Activated CD4-positive, alpha-beta T cell treated with anti-CD3 and anti-CD28 coated beads for 48 hours (primary cell): ENCODE measurements around the gene NCR2.

ENCODE experiments used
- DNase-seq: peaks from one replicate; pipeline ENCODE4 v3.0.0-alpha.2; 2020

Gene NCR2

DNA sequence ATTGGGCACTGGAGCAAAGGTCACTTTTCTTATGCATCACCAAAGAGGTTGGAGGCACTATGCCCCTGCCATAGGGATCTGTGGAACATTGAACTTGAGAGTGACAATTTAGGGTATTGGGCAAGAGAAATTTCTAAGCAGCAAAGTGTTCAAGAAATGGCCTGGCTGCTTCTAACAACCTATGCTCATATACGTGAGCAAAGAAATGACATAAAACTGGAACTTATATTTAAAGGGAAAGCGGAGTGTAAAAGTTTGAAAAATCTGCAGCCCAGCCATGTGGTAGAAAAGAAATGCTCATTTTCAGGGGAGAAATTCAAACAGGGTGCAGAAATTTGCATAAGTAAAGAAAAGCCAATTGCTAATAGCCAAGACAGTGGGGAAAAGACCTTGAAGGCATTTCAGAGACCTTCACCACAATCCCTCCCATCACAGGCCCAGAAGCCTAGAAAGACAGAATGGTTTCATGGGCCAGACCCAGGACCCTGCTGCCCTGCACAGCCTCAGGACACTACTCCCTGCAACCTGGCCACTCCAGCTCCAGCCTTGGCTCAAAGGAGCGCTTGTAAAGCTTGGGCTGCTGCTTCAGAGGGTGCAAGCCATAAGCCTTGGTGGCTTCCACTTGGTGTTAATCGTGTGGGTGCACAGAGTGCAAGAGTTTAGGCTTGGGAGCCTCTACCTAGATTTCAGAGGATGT lies 24.4 kb downstream of the NCR2 start:
- no peak for DNase-seq

DNA sequence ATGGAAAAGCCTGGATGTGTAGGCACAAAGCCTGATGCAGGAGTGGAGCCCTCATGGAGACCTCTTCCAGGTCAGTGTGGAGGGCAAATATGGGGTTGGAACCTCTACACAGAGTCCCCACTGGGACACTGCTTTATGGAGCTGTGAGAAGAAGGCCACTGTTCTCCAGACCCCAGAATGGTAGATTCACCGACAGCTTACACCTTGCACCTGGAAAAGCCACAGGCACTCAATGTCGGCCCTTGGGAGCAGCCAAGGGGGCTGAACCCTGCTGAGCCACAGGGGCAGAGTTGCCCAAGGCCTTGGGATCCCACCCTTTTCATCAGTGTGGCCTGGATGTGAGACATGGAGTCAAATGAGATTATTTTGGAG lies 24.9 kb downstream of the NCR2 start:
- DNase-seq = no peak

DNA sequence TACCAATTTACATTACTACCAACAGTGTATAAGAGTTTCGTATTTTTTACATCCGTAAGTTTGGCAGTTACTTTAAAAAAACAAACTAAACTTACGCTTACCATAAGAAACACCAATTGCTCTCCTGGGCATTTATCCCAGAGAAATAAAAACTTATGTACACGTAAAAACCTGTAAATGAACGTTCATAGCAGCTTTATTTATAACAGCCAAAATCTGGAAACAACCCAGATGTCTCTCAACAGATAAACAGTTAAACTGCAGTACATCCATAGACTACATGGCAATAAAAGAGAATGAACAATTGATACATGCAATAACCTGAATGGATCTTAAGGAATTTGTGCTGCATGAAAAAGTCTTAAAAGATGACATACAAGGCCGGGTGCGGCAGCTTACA lies 30.7 kb downstream of the NCR2 start:
- no peak for DNase-seq

DNA sequence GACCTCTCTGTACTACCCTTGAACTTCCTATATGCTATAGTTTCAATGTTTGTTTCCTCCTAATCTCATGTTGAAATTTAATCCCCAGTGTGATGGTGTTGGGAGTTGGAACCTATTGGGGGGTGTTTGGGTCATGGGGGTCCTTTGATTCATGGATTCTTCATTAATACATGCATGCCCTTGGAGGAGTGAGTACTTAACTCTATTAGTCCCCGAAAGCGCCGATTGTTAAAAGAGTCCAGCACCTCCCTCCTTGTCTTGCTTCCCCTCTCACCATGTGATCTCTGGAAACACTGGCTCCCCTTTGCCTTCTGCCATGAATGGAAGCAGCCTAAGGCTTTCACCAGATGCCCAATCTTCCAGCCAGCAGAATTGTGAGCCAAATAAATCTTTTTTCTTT lies 31.7 kb downstream of the NCR2 start:
- no peak for DNase-seq

DNA sequence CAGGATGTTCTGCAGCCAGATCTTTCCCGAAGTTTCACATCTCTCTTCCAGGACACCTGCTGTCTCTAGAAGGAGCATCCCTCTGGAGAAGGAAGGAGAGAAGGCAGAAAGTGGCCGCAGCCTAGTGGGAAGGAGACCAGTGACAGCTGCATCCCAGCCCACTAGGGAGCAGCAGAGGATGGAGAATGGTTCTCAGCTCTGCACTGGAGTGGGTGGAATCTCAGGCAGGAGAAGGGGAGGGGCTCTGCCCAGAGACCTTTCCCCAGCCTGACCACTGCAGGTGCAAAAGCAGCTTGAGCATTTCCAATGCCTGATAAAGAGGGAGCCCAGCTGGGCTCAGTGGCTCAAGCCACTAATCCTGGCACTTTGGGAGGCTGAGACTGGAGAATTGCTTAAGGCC lies 32.3 kb downstream of the NCR2 start:
- no peak for DNase-seq

DNA sequence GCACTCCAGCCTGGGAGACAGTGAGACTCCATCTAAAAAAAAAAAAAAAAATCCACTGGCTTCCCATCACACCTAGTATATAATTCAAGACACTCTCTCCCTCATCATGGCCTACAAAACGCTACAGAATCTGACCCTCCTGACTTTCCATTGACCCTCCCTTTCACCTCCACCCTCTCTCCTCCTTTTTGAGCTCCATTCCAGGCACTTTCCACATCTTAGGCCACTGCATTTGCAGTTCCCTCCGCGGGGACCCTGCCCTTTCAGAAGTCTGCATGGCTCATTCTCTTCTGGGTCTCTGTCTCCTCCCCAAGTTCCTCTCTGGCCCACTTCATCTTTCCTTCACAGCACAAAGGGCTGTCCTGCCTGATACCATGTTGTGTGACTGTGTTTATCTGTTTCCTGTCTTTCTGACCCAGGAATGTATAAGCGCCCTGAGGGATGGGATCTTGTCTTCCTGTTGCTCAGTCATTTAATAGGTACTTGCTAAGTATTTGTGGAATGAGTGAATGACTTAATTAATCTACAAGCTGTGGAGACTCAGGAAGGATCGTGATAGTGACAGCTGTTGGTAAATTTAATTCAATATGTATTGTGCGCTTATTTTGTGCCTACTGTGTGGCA lies 35.2 kb downstream of the NCR2 start:
- DNase-seq = no peak

DNA sequence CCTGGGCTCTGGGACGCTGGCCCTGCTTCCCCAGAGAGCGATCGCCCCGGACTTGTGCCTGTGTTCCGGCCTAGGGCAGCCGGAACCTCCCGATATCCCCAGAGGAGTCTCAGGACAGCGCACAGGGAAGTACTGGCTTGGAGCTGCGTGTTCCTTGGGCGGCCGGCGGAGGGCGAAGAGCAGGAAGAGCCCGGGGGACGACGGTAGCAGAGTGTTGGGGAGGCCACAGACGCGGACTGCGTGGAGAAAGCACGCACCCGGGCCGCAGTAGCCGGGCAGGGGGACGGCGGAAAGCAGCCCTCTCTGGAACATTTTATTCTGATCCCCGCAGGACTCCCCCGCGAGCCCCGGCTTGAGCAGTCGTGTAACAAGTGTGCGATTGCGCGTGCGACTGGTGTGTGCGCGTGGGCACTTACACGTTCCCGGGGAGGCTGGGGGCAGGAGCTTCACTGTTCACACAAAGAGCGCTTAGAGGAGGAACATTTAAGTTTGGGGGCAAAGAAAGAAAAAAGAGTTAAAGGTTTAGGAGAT lies 36.1 kb downstream of the NCR2 start:
- no peak for DNase-seq

DNA sequence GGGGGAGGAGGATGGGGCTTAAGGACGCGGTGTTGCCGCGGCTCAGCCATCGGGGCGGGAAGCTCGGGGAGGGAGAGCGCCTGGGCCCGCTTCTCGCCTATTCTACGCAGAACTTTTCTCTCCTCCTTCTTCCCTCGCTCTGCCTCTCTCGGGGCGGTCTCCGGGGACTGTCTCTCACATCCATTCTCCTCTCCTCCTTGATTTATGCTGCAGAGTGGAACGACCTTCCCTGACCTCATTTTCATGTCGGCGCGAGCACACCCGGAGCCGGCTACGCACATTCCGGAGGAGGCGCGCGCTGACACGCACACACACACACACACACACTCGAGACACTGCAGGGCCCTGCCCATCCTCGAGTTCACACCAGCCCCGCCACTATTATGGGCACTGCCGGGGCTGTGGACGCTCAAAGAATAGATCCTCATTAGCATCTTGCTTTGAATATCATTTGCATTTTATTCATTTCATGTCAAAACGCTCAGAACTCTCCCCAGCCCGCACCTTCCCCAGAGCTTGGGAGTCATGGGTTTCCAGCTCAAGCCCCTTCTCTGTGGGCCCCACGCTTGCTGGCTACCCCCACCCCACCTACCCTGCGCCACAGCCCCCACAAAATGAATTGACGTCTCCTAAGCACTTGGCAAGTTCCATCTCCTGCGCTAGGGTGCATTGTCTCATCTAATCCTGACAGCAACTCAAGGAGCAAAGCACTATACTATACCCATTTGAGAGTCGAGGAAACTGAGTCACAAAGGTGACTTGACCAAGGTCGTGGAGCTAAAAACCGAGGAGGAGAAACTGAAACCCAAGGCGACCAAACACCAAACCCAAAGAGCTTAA lies 36.8 kb downstream of the NCR2 start:
- DNase-seq = peak; percentile 26

DNA sequence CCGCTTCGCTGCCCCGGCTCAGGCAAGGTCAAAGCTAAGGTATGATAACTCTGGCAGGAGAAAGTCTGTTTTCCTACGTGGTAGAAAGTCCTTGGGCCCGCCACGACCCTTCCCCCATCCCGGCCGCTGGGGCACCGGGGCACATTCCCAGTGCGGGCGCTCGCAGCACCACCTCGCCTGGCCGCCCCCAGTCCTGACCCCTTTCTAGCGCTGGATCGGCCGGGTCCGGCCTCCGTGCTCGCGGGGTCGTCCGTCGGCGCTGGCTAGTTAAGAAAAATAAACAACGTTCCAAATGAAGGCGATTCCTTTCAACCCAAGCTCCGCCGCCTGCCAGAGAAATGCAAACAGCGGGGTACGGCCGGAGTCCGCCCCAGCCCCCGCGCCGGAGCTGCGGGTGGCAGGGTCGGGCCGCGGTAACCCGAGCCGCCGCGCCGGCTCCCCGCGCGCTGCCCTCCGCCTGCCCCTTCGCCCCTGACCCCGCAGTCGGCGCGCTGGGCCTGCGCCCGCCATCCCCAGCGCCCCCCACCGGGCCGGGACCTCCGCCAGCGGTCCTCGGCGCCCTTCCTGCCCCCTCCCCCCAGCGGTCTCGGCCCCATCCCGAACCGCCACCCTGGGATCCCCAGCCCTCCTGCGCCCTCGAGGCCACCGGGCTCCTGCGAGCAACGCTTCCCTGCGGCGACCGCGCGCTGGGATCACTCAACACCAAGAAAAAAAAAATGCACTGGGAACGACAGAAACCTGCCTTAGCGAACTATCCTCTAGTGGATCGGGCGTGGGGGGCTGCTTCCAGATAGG lies 37.6 kb downstream of the NCR2 start:
- DNase-seq = no peak

DNA sequence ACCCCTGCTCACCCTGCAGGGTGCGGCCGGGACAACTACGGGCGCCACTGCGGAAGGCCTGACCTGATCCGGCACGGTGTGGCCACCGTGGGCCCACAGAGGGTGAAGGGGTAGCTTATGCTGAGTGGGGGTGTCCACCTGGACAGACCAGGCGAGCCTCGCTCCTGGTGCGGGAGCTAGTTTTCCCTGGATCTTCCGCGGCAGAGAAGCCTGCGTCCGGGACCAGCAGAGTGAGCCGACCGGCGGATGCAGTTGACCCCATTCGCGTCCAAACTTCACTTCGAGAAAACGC lies 38.2 kb downstream of the NCR2 start:
- no peak for DNase-seq

DNA sequence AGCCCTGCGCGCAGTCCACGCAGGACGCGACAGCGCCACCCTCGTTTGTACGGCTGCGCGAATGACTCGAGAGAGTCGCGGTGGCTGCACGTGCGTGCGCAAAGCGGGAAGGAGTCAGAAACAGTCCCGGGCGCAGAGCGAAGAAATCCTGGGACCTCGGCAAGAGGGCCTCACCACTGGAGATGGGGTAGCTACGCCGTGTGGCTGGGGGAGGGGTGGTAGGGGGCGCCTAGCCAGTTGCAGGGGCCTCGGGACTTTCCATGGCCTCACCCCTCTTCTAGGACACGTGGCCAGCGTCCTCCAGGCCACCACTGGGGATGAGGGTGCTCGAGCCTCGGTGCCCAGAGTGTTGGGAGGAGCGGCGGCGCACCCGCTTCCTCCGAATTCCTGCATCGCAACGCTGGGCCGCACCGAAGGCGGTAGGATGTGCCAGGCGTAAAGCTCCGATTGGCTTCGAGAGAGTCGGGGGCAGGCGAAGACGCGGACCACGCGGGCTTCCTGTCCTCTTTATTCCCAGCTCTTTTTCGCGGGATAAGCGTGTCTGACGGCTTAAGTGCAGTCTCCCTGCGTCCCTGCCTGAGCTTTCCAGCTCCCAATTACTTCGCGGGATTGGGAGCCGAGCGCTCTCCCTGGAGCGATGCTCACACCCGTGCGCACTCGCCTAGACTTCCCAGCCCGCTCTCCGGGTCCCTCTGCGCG lies 38.7 kb downstream of the NCR2 start:
- DNase-seq = no peak

DNA sequence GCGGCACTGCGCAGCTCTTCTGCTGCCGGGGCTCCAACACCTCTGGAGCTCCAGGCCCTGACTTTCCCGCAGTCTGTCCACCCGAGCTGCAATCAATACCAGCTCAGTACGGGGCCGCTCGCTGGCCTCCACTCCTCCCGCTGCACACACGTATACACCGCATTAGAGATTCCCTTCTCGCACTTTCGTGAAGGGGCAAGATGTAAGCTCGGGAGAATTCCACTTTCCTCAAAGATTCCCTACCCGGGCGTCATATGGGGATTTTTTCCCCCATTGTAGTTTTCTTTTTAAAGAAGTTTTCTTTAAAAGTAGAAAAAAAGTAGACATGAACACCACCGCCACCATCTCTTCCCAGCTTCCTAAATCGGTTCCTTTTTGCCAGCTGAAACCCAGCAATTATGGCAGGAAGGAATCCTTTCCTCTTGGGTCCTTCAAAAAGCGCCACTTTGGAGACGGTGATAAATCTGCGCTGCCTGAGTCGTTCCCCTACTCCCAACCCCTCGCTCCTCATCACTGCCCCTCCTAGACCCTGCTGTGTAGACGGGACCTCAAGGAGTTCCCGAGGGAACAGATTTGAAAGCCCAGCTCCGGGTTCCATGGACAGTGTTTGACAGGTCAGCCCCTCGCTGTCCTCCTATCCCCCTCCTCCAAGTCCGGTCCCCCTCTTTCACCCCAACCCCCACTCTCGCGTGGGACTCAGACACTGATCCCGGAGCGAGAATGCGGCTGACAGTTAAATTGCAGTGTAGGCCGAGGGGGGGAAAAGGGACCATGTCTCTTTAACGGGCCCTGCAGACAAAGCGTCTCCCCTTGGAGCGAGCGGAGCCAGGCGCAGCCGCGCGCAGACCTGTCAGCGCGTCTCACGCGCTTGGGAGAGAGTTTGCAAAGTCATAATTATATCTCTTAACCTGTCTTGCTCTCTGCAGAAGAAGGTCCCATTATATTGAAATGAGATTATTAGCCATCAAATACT lies 39.5 kb downstream of the NCR2 start:
- no peak for DNase-seq

DNA sequence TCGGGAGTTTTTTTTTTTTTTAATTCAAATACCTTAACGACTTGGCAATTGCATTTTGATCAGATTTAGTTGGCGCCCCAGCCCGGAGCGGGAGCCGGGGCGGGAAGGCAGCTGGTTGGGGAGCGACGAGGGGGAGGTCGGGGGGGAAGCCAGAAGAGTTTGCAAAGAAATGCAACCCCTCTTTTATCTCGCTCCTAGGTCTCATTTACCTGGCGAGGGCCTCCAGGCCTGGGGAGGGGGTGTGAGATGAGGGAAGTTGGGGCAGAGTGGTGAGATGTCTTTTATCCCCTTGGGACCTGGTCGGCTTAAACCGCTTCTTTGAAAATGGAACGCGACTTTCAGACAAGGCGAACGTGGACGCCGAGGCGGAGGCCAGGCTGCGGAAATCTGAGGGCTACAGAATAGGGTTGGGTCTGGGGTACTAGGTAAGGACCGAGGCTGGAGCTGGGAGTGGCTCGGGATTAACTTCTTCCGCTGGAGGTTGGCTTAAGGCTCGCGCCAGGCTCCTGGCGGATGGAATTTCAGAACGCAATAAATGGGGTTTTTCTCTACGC lies 40.3 kb downstream of the NCR2 start:
- DNase-seq = no peak

DNA sequence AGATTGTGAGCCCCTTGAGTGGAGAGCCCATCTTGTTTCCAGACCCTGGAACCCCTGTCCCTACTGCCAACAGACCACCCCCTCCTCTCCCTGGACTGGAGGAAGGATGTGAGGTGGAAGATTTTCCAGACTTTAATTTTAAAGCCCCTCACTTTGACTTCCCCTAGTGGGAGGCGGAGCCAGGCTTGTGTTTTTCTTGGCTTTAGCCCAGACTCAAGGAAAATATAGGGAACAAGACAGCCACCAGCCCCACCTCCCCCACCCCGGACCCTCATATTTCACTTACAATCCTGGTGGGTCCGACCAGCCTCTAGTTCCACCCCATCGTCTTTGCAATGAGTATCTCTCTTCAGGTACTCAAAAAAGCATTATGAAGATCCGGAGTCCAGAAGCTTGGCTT lies 40.8 kb downstream of the NCR2 start:
- DNase-seq = no peak

DNA sequence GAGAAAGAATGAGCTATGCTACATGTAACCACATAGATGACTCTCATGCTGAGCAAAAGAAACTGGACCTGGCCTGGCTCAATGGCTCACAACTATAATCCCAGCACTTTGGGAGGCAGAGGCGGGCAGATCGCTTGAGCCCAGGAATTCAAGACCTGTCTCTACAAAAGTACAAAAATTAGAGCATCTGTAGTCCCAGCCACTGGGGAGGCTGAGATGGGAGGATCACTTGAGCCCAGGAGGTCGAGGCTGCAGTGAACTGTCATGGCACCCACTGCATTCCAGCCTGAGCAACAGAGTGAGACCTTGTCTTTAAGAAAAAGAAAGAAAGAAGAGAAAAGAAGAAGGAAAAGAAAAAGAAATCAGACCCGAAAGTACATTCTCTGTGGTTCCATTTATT lies 41.7 kb downstream of the NCR2 start:
- DNase-seq = no peak

DNA sequence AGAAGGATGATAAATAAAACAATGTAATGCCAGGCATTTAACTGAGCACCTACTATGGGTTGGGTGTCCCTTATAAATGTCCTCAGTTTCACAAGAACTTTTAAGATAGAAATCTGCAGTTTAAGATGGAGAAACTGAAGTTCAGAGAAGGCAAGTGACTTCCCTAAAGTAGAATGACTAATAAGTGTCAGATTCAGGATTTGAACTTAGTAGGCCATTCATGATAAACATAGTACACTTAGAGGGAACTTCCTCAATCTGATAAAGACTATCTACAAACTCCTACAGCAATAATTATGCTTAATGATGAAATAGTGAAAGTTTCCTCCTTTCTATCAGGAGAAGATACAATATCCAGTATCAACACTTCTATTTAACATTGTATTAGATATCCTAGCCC lies 43.9 kb downstream of the NCR2 start:
- no peak for DNase-seq

DNA sequence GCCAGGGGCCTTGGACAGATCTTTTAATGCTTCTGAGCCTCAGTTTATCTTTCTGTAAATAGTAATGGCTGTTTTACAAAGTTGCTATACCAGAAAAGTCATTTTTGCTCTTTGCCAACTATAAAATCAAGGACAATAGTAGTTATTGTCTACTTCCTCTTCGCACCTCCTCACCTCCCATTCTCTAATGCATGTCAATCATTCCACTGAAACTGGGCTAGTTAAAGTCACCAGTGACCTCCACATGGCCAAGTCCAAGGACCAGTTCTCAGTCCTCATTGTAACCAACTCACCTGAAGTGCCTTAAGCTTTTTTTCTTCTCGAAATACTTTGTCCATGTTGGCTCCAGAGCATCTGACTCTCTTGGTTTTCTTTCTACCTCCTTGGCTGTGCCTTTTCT lies 51.2 kb downstream of the NCR2 start:
- DNase-seq = no peak

DNA sequence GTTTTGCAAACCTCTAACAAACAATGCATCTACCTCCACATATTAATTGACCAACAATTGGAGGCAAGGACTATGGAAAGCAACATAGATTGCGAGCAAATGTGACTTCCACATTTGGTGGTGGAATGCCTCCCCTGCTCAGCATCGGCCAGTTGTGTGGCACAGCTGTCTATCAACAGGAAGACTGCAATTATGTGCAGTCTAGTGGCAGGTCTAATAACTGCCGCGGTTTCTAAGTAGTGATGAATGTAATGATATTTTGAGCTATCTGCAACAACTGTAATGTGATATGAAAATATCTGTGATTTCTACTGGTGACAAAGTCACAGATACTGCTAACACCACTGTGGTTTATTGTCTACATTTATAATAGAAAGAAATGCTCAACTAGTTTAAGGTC lies 56.8 kb downstream of the NCR2 start:
- DNase-seq = no peak

DNA sequence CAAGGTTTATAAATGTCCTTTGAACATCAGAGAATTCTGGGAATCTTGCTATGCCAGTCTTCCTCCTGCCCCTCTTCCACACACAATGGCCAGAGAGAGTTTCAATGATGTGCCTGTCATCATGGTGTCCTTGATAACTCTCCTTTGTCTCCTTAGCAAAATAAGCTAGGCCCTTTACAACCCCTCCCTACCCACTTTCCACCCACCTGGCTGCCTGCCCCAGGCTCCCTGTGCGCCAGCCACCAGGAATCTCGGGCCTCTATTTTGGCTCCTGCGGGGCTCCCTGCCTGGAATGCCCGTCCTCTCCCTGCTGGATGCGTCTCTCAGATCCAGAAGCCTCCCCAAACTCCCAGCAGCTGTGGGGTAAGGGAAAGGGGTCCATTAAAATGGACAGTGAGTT lies 60.9 kb downstream of the NCR2 start:
- no peak for DNase-seq

DNA sequence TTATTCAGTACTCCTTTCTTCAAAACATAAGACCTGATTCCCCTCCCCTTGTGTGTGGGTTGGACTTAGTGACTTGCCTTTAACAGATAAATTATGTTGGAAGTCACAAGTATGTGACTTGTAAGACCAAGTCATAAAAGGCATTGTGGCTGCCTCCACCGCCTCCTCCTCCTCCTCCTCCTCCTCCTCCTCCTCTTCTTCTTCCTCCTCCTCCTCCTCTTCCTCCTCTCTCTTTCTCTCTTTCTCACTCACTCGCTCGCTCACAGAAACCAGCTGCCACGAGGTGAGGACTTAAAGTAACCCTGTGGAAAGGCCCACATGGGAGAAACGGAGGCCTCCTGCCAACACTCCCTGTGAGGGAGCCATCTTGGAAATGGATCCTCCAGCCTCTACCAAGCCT lies 64.0 kb downstream of the NCR2 start:
- no peak for DNase-seq
